Astrocyte (in vitro differentiated cells and primary cell): ENCODE data around the gene CBR4. TPM values are rescaled to one million over a fixed set of nuclear protein-coding genes. Genes with fewer than 3 reads are reported as not detected.

Experiments used
- DNase-seq: peaks from one replicate; pipeline ENCODE4 v3.0.0-alpha.2; 2010; ENCODE audit warnings: low read depth
- FAIRE-seq: peaks from 2 replicates; lab custom pipeline; 2011; peaks lifted over from hg19 to GRCh38; lab: Jason Lieb, UNC
- H2AFZ ChIP-seq: 2 replicates; pipeline ENCODE4 v1.6.0; 2012; ENCODE audit warnings: low read depth, low read length, inconsistent platforms
- H3K27ac ChIP-seq: 2 replicates; pipeline ENCODE4 v1.5.1; 2011; ENCODE audit warnings: low read depth, low read length, inconsistent platforms
- H3K27me3 ChIP-seq: 2 replicates; pipeline ENCODE4 v1.6.0; 2011; ENCODE audit warnings: low read length, inconsistent platforms; ENCODE audit not compliant: insufficient read depth
- H3K36me3 ChIP-seq: 2 replicates; pipeline ENCODE4 v1.5.1; 2011; ENCODE audit warnings: low read length, inconsistent platforms; ENCODE audit not compliant: insufficient read depth
- H3K4me1 ChIP-seq: 2 replicates; pipeline ENCODE4 v1.5.1; 2011; ENCODE audit warnings: low read length, inconsistent platforms; ENCODE audit not compliant: insufficient read depth
- H3K4me2 ChIP-seq: 2 replicates; pipeline ENCODE4 v1.6.0; 2012; ENCODE audit warnings: low read length, inconsistent platforms
- H3K4me3 ChIP-seq: 2 replicates; pipeline ENCODE4 v1.5.1; 2011; ENCODE audit warnings: low read depth, mild to moderate bottlenecking, low read length, inconsistent platforms; ENCODE audit not compliant: insufficient read depth
- H3K79me2 ChIP-seq: 2 replicates; pipeline ENCODE4 v1.6.0; 2012; ENCODE audit warnings: mild to moderate bottlenecking, low read length, inconsistent platforms; ENCODE audit not compliant: insufficient read depth
- H3K9ac ChIP-seq: 2 replicates; pipeline ENCODE4 v1.6.0; 2012; ENCODE audit warnings: mild to moderate bottlenecking, low read length, inconsistent platforms
- H3K9me3 ChIP-seq: 2 replicates; pipeline ENCODE4 v1.5.1; 2012; ENCODE audit warnings: low read depth, mild to moderate bottlenecking, low read length, inconsistent platforms; ENCODE audit not compliant: insufficient read depth
- H4K20me1 ChIP-seq: 2 replicates; pipeline ENCODE4 v1.6.0; 2012; ENCODE audit warnings: low read length, inconsistent platforms; ENCODE audit not compliant: insufficient read depth
- H3K27ac Mint-ChIP-seq: one replicate; pipeline ENCODE4 v1.8.0; 2021; ENCODE audit warnings: mild to moderate bottlenecking, mixed read lengths; ENCODE audit not compliant: unreplicated experiment
- H3K27me3 Mint-ChIP-seq: one replicate; pipeline ENCODE4 v1.8.0; 2021; ENCODE audit warnings: low read depth, mixed read lengths; ENCODE audit not compliant: unreplicated experiment
- H3K36me3 Mint-ChIP-seq: one replicate; pipeline ENCODE4 v1.8.0; 2021; ENCODE audit warnings: low read depth, mixed read lengths; ENCODE audit not compliant: unreplicated experiment
- H3K4me1 Mint-ChIP-seq: one replicate; pipeline ENCODE4 v1.8.0; 2021; ENCODE audit warnings: low read depth, mixed read lengths; ENCODE audit not compliant: unreplicated experiment
- H3K4me3 Mint-ChIP-seq: one replicate; pipeline ENCODE4 v1.8.0; 2021; ENCODE audit warnings: mild to moderate bottlenecking, moderate library complexity, mixed read lengths; ENCODE audit not compliant: unreplicated experiment
- H3K9me3 Mint-ChIP-seq: one replicate; pipeline ENCODE4 v1.8.0; 2021; ENCODE audit warnings: mild to moderate bottlenecking, mixed read lengths; ENCODE audit not compliant: unreplicated experiment
- EZH2 ChIP-seq: IDR thresholded peaks from 2 replicates; pipeline ENCODE4 v1.6.1; 2012; ENCODE audit warnings: mild to moderate bottlenecking, low read length, inconsistent platforms; ENCODE audit not compliant: insufficient read depth
- total RNA-seq: library from RNA; stranded (reverse); gene quantifications from 2 replicates; pipeline ENCODE4 v1.2.1, GENCODE V29; 2021
- TF ChIP-seq, protein P1 (sequence below): IDR thresholded peaks from 2 replicates; pipeline ENCODE4 v1.5.1; 2011; ENCODE audit warnings: low read depth, mild to moderate bottlenecking, inconsistent platforms, low read length, moderate library complexity; ENCODE audit not compliant: insufficient read depth

The CBR4 gene
- total RNA-seq, 1 donor from 2014 or later = 16.8 TPM

DNA sequence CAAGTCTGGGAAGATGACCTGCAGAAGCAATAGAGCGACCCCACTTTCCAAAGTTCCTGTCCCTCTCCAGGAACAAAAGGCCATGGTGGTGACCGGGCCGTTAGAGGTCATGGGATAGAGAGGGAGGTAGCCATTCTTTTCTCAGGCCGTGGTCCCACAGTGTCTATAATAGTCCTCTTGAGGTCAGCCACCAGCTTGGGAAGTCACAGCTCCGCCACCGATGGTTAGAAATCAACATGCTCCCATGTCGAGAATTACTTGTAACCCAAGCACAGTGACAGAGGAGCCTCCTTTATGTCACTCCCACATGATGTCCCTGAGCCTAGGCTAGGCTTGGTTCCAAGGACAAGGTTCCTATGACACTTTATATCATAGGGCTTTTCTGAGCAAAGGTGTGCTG lies 48.3 kb upstream of the CBR4 start:
- no peak overlapping the region for H3K9ac ChIP-seq
- H3K9me3 Mint-ChIP-seq = no peaks in the 10 kb centered on the region
- no peaks in the 10 kb centered on the region for H3K36me3 ChIP-seq
- no peaks in the 10 kb centered on the region for H3K4me1 Mint-ChIP-seq
- DNase-seq (no peak), FAIRE-seq (no peak)
- TF ChIP-seq, protein P1, sequence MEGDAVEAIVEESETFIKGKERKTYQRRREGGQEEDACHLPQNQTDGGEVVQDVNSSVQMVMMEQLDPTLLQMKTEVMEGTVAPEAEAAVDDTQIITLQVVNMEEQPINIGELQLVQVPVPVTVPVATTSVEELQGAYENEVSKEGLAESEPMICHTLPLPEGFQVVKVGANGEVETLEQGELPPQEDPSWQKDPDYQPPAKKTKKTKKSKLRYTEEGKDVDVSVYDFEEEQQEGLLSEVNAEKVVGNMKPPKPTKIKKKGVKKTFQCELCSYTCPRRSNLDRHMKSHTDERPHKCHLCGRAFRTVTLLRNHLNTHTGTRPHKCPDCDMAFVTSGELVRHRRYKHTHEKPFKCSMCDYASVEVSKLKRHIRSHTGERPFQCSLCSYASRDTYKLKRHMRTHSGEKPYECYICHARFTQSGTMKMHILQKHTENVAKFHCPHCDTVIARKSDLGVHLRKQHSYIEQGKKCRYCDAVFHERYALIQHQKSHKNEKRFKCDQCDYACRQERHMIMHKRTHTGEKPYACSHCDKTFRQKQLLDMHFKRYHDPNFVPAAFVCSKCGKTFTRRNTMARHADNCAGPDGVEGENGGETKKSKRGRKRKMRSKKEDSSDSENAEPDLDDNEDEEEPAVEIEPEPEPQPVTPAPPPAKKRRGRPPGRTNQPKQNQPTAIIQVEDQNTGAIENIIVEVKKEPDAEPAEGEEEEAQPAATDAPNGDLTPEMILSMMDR = no peak
- H4K20me1 ChIP-seq = no peaks in the 10 kb centered on the region
- H3K27ac ChIP-seq = no peak overlapping the region
- H3K9me3 ChIP-seq = no peaks in the 10 kb centered on the region
- H2AFZ ChIP-seq = no peak overlapping the region
- no peak overlapping the region for H3K4me3 ChIP-seq
- peaks cover 5% of the 10 kb centered on the region for H3K27me3 Mint-ChIP-seq
- H3K27me3 ChIP-seq = no peaks in the 10 kb centered on the region
- no peaks in the 10 kb centered on the region for H3K36me3 Mint-ChIP-seq
- no peak overlapping the region for H3K4me3 Mint-ChIP-seq
- peaks cover 10% of the 10 kb centered on the region for H3K4me1 ChIP-seq
- no peak overlapping the region for H3K4me2 ChIP-seq
- no peaks in the 10 kb centered on the region for H3K79me2 ChIP-seq
- no peak overlapping the region for H3K27ac Mint-ChIP-seq

DNA sequence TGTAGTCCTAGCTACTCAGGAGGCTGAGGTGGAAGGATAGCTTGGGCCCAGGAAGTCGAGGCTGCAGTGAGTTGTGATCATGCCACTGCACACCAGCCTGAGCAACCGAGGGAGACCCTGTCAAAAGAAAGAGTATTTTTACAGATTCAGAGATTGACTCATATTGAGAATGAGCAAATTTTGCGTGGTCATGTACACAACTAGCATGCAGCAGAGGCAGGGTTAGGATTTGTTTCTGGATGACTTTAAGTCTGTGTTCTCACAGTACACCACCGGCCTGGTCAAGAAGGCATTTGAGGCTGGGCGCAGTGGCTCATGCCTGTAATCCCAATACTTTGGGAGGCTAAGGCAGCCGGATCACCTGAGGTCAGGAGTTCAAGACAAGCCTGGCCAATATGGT lies 44.8 kb upstream of the CBR4 start:
- H3K4me1 ChIP-seq = peaks cover 9% of the 10 kb centered on the region
- no peak overlapping the region for H3K27ac ChIP-seq
- no peak overlapping the region for H3K4me2 ChIP-seq
- H3K9me3 ChIP-seq = no peaks in the 10 kb centered on the region
- no peaks in the 10 kb centered on the region for H3K36me3 ChIP-seq
- no peaks in the 10 kb centered on the region for H4K20me1 ChIP-seq
- no peak for DNase-seq
- H3K9me3 Mint-ChIP-seq = no peaks in the 10 kb centered on the region
- H3K27ac Mint-ChIP-seq = no peak overlapping the region
- H3K9ac ChIP-seq = no peak overlapping the region
- H3K27me3 Mint-ChIP-seq = peaks cover 12% of the 10 kb centered on the region
- H3K4me3 ChIP-seq = no peak overlapping the region
- H2AFZ ChIP-seq = no peak overlapping the region
- peaks cover 8% of the 10 kb centered on the region for H3K4me1 Mint-ChIP-seq
- H3K36me3 Mint-ChIP-seq = peaks cover 2% of the 10 kb centered on the region
- no peaks in the 10 kb centered on the region for H3K79me2 ChIP-seq
- H3K27me3 ChIP-seq = no peaks in the 10 kb centered on the region
- H3K4me3 Mint-ChIP-seq = no peak overlapping the region
- TF ChIP-seq, protein P1 = no peak
- TF ChIP-seq EZH2 = no peak
- no peak for FAIRE-seq

DNA sequence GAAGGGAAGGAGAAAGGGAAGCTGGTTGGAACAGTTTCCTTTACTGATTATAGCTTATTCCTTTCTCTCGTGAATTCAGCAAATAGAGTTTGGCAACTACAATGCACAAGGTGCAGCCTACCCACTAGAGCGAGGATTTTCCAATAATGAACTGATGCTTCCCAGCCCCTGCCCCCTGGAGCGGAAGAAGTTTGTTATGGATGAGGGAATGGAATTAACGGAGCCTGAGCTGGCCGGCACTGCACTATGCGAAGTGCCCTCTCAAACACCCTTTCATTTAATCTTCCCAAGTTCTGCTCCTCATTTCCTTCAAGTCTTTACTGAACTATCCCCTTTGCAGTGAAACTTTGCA lies 42.5 kb upstream of the CBR4 start:
- FAIRE-seq (no peak), DNase-seq (no peak)
- Histone ChIP-seq H3K9ac (no peak overlapping the region), H3K9me3 (no peaks in the 10 kb centered on the region), H4K20me1 (no peaks in the 10 kb centered on the region), H3K79me2 (no peaks in the 10 kb centered on the region), H3K27me3 (no peaks in the 10 kb centered on the region), H2AFZ (no peak overlapping the region), H3K36me3 (no peaks in the 10 kb centered on the region), H3K27ac (no peak overlapping the region), H3K4me1 (peaks cover 5% of the 10 kb centered on the region), H3K4me2 (no peak overlapping the region), H3K4me3 (no peak overlapping the region)
- Mint-ChIP-seq H3K27me3 (peaks cover 9% of the 10 kb centered on the region), H3K4me3 (no peak overlapping the region), H3K27ac (no peak overlapping the region), H3K4me1 (peaks cover 8% of the 10 kb centered on the region), H3K36me3 (peaks cover 2% of the 10 kb centered on the region), H3K9me3 (no peaks in the 10 kb centered on the region)
- TF ChIP-seq, protein P1 = no peak
- TF ChIP-seq EZH2 = no peak
